Neutrophil (primary cell): Measurements from ENCODE around the gene PON1.

Source experiments
- H3K27ac ChIP-seq: fragments of 200-600 bp; sonication (generic); 2 replicates; pipeline ENCODE4 v1.5.1; 2016; ENCODE audit warnings: mild to moderate bottlenecking, moderate library complexity
- H3K27me3 ChIP-seq: fragments of 200-600 bp; sonication (generic); 2 replicates; pipeline ENCODE4 v1.6.0; 2016; ENCODE audit warnings: mild to moderate bottlenecking
- H3K36me3 ChIP-seq: fragments of 200-600 bp; sonication (generic); 2 replicates; pipeline ENCODE4 v1.5.1; 2017
- H3K4me1 ChIP-seq, 2 experiments: fragments of 200-600 bp in 1 of 2; sonication (generic) in 1 of 2; 1 replicate in 1 of 2; 2 replicates in 1 of 2; pipeline versions ENCODE4 v1.5.1 to v1.6.1; 2013 to 2016; ENCODE audit warnings: low read depth in 1 of 2, low read length in 1 of 2, mild to moderate bottlenecking in 1 of 2, moderate library complexity in 1 of 2; ENCODE audit not compliant: control insufficient read depth in 1 of 2, insufficient read depth in 1 of 2
- H3K4me3 ChIP-seq, 2 experiments: fragments of 200-600 bp in 1 of 2; sonication (generic) in 1 of 2; 1 replicate in 1 of 2; 2 replicates in 1 of 2; pipeline ENCODE4 v1.5.1; 2013 to 2016; ENCODE audit warnings: low read depth in 1 of 2, low read length in 1 of 2, mild to moderate bottlenecking in 1 of 2, moderate library complexity in 1 of 2
- H3K9me3 ChIP-seq: fragments of 200-600 bp; sonication (generic); 2 replicates; pipeline ENCODE4 v1.5.1; 2016
- TF ChIP-seq, protein P1 (sequence below): fragments of 200-600 bp; sonication (generic); IDR thresholded peaks from 2 replicates; pipeline ENCODE4 v1.5.1; 2016; ENCODE audit warnings: antibody characterized with exemption

The PON1 gene

DNA sequence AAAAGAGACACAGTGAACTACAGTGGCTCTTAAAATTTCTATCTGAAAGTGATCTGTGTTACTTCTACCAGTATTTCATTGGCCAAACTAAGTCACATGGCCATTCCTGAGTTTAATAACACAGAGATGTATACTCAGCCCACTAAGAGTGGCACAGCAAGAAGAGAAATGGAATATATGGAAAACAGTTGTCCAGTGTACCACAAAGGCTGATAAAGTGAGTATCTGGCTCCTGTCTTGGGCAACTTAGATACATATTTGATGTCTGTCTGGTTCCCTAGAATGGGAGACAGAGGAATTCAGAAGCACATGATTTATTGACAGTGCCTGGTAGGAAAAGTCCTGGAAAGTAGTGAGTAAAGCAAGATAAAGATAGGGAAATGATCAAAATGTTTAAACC, 10.1 kb upstream of the PON1 start:
- H3K4me1 ChIP-seq, result peaks cover 4 to 12% of the 10 kb centered on the region in 2 experiments
- H3K27ac ChIP-seq, result no peak overlapping the region
- no peak overlapping the region for H3K4me3 ChIP-seq
- TF ChIP-seq, protein P1, sequence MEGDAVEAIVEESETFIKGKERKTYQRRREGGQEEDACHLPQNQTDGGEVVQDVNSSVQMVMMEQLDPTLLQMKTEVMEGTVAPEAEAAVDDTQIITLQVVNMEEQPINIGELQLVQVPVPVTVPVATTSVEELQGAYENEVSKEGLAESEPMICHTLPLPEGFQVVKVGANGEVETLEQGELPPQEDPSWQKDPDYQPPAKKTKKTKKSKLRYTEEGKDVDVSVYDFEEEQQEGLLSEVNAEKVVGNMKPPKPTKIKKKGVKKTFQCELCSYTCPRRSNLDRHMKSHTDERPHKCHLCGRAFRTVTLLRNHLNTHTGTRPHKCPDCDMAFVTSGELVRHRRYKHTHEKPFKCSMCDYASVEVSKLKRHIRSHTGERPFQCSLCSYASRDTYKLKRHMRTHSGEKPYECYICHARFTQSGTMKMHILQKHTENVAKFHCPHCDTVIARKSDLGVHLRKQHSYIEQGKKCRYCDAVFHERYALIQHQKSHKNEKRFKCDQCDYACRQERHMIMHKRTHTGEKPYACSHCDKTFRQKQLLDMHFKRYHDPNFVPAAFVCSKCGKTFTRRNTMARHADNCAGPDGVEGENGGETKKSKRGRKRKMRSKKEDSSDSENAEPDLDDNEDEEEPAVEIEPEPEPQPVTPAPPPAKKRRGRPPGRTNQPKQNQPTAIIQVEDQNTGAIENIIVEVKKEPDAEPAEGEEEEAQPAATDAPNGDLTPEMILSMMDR, result no peak
- H3K9me3 ChIP-seq, result no peaks in the 10 kb centered on the region
- no peaks in the 10 kb centered on the region for H3K27me3 ChIP-seq
- no peaks in the 10 kb centered on the region for H3K36me3 ChIP-seq

DNA sequence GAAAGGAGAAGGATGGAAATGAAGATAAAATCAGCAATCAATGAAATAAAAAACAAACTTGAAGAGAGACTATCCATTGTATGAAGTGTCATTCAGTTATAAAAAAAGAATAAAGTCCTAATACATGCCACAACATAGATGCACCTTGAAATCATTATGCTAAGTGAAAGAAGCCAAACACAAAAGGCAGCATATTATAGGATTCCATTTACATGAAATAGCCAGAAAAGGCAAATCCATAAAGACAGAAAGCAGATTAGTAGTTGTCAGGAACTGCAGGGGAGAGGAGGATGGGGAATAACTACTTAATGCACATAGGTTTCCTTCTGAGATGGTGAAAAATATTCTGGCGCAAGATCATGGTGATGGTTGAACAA, 6.6 kb upstream of the PON1 start:
- TF ChIP-seq, protein P1, result no peak
- Histone ChIP-seq H3K9me3 (no peaks in the 10 kb centered on the region), H3K4me1 (peaks cover 4 to 12% of the 10 kb centered on the region in 2 experiments), H3K4me3 (no peak overlapping the region), H3K27ac (no peak overlapping the region), H3K27me3 (no peaks in the 10 kb centered on the region), H3K36me3 (no peaks in the 10 kb centered on the region)

DNA sequence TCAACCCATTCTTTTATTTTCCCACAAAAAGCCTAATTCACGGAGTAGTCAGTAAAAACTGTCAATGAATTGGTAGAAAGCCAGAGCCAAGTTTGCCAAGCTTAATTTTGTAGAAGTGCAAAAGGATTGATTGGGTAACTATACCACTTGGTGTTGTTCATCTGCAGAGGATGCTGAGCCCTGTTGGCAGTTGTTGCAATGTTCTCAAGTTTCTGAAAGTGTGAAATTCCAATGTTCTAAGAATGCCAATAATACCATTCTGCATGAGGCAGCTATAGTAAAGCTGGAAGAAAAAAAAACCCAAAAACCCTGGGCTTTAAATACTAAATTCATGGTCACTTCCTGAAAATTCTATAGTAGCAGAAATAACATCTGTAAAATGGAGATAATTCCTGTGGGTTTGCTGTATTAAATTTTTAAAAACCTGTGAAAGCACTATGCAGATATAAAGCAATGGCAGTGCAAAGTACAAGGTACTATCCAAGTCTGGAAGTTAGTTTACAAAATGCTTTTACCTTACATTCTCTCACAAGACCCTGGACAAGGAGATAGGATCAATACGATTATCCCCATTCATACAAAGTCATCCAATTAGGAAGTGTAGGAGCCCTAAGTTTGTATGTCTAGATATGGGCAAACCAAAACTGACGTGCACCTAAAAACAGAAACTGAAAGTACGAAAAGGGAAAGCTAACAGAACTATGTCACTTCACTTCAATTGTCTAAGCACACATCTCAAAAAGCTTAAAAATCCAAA, 6.0 kb upstream of the PON1 start:
- Histone ChIP-seq H3K27me3 (no peaks in the 10 kb centered on the region), H3K4me3 (no peak overlapping the region), H3K4me1 (peaks cover 4 to 12% of the 10 kb centered on the region in 2 experiments), H3K27ac (no peak overlapping the region), H3K36me3 (no peaks in the 10 kb centered on the region), H3K9me3 (no peaks in the 10 kb centered on the region)
- TF ChIP-seq, protein P1, result no peak

DNA sequence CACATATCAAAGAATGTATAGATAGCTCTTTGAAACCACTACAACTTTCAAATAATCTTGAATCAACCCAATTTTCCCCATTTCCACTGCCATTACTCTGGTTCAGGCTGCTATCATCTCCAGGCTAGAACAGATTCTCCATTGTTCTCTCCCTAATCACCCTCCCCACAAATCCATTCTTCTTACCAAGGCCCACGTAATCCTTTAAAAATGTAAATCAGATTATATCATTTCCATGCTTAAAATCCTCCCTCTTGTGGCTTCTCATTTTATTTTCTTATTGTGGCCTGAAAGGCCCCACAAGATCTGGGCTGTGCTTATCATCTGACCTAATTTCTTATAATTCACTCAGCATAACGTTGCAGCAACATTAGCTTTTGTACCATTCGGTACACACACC, 3.0 kb upstream of the PON1 start:
- Histone ChIP-seq H3K27me3 (peaks cover 13% of the 10 kb centered on the region), H3K27ac (no peak overlapping the region), H3K4me3 (no peak overlapping the region), H3K9me3 (no peaks in the 10 kb centered on the region), H3K36me3 (no peaks in the 10 kb centered on the region), H3K4me1 (peaks cover 15 to 20% of the 10 kb centered on the region in 2 experiments)
- TF ChIP-seq, protein P1, result no peak

DNA sequence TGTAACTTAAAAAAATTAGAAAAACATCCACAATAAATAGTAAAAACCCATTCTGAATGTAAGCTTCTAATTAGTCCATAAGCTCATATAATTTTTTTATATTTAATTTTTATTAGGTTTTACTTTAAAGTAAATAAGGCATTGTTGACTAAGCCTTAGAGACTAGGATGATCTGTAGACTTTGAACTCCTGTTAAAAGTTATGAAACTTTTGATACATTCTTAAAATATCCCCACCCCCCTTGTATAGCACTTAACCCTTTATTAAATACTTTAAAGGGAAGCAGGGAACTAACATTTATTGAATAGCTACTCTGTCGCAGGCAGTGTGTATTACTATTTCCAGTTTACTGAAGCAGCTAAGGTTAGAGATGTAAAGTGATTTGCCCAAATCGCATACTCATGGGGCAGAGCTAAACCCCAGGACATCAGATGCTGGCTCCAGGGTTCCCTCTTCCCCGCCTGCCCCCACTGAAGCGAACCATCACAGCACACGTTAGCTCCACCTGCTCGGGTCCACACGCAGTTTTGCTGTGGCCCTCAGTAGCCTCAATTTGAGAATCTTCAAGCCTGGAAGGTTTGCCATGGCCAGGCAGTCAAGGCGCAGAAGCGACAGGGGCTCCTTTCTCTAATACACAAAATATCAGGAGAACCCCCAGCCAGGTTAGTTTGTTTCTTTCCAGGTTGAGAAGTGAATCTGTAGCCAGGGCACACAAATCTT, 762 bp downstream of the PON1 start:
- Histone ChIP-seq H3K27me3 (peaks cover 13% of the 10 kb centered on the region), H3K9me3 (no peaks in the 10 kb centered on the region), H3K27ac (no peak overlapping the region), H3K4me3 (no peak overlapping the region), H3K36me3 (no peaks in the 10 kb centered on the region), H3K4me1 (peaks cover 18% of the 10 kb centered on the region in 2 experiments)
- TF ChIP-seq, protein P1, result no peak
